NCI-H774 (cell line): ENCODE results near the gene C14orf39.

Experiments used
- DNase-seq: peaks from one replicate; lab custom pipeline; 2025; lab: John Stamatoyannopoulos, UW

C14orf39 gene

GRCh38 chr14:60485598-60486251, at the start of gene C14orf39:
Gene C14orf39, minus strand, starts transcription at chr14:60486063. Its CDS starts 985 bp downstream, at chr14:60485078.
- DNase-seq = no peak

DNA sequence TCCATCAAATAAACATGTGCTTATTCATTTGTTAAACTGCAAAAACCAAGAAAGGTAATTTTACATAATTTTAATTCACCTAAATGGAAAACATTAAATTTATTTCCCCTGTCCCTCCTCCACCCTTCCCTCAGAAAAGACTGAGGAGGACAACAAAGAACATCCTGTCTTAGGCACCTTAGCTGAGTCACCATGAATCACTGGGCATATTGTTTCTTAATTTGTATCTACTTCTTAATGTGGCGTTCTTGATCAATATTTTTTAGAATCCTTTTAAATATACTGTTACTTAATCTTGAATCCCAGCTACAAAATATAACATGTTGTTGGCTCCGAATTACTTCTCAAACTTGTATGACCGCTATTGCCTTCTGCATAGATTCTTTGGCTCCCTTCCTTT, 46.6 kb upstream of the C14orf39 start:
- DNase-seq = no peak

DNA sequence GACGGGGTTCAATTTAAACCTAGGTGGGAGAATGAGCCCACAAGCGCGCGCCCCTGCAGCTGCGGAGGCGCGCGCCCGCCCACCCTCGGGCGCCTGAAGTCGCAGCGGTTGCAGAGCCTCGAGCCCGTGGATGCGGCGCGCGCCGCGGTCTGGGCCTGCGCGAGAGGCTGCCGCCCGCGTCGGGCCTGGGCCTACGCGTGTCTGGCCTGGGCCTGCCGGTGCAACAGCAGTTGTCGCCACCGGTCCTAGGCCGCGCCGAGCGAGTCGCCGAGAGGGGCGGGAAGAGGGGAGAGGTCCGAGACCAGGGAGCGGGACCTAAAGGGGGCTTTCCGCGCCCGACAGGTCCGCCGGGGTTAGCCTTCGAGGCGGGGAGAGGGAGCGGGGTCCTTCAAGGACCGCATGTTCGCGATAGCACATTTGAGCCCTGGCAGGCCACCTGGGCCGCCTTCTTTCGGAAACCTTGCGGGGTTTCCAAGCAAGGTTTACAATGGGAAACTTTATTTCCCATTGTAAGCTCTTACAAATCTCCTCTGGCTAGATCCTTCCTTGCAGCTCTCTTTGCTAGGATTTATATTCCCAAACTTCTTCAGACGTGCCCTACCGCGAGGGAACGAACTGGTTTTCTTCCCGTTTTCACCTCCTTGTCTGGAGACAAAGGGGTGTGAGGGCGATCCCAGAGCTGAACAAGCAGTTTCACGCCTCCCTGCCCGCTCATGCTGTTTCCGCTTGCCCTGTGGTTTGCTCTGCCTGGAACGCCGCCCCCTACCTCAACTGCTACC, 29.8 kb upstream of the C14orf39 start:
- no peak for DNase-seq

DNA sequence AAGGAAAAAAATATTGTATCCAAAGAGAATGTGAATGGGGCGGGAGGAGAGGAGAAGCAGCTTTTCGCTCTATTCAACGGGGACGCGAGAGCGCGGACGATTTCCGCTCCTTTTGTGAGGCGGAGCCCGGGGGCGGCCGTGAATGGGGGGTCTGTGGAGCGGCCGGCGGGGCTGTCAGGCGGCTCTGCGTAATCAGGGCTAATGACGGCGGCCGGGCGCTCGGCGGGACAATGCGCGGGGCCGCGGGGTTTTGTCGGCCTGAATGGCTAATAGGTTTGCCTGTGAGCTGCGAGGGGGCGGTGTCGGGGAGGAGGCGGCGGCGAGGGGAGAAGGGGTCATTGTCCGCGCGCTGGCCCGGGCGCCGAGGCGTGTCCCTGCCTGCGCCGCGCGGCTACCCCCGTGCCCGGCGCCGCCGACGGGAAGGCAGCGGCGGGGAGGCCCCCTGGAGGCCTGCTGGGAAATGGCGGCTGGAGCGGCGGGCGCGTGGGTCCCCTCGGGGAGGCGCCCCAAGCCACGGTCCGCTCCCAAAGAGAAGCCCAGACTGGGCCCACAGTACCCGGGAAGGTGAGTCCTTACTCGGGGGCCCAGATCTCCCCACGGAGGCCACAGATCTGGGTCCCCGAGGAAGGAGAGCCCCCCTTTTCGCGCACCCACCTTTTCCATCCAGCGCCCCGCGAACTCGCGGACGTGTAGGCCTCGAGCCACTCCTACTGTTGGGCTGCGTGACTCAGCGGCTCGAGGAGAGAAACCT, 29.1 kb upstream of the C14orf39 start:
- no peak for DNase-seq

DNA sequence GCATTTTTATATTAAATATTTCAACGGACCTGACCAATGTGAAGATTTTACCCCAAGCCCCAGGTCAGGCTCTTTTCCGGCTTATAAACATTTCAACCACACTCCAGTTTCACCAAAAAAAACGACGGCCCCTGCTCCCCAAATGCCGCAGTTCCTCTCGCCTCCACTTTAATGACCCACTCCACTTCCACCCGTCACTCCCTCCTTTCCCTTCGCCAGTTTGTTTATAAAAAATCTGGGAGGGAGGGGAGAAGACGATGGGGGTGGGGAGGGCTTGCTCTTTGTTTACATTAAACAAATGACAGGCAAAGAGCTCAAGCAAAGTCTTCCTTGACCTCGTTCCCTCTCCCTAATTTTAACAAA, 28.5 kb upstream of the C14orf39 start:
- no peak for DNase-seq

DNA sequence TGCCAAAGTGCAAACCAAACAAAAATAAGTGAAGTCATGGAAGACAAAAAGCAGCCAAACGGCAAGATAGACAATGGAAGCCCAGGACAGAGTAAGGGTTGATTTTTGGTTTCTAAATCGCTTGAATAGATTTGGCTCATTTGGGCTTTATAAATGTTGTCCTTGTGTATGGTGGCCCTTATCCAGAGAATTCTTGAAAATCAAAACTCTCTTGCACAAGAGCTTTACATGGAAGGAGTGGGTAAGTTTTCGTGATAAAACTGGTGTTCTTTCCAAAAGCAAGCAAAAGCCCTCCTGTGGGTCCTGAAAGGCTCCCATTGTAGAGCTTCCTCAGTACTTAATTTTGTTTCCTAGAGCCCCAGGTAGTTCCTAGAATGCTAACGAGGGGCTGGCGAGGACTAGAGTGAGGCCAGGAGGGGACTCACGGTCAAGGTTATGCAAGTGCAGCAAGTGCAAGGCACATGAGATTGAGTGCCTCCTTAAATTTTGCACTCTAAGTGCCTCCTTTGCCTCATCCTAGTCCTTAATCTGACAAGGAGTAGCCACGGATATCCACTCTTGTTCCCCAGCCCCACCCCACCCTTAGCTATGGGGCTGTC, 27.2 kb upstream of the C14orf39 start:
- DNase-seq = no peak

DNA sequence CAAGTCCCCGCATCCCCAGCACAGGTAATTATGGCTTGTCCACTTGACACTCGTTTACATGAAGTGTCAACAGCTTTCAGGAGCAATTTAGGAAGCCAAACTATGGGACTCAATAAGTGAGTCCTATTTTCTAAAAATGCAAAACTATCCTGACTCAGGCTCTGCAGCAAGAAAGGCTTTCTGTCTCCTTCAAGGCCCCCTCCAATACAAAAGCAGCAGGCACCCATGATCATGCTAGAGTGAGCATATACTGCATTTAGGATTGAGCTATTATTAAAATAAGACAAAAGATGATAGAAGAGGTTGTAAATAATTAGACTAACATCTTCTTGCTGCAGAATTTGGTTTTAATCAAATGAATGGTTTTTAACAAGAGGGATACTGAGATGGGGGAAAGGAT, 26.3 kb upstream of the C14orf39 start:
- DNase-seq = no peak

DNA sequence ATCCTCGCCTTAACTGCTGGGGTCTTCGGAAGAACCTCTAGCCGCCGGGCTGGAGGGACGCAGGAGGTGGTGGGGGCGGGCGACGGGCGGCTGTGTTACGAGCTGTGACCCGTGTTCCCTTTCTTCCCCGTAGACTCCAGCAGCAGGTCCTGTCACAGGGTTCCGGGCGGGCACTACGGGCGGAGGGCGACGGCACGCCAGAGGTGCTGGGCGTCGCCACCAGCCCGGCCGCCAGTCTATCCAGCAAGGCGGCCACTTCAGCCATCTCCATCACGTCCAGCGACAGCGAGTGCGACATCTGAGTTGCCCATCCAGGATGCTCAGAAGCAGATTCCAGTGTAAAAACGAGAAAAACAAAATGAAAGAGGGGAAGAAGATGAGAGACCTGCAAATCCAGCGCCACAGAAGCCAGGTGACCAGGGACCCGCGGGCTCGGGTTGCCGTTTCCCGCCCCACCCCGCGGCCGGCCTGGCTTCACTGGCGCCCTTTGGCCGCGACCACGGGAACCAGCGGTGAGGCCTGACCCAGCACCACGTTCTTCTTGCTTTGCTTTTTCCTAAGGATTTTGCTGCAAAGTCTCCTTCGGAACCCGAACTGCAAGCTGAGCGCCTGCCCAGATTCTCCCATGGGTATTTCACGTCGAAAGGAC, 25.2 kb upstream of the C14orf39 start:
- no peak for DNase-seq

- DNase-seq = no peak
These were observed 24.5 kb upstream of the C14orf39 start for GRCh38 chr14:60510254-60510950.

- no peak for DNase-seq
These were observed 23.8 kb upstream of the C14orf39 start for GRCh38 chr14:60509438-60510253.

DNA sequence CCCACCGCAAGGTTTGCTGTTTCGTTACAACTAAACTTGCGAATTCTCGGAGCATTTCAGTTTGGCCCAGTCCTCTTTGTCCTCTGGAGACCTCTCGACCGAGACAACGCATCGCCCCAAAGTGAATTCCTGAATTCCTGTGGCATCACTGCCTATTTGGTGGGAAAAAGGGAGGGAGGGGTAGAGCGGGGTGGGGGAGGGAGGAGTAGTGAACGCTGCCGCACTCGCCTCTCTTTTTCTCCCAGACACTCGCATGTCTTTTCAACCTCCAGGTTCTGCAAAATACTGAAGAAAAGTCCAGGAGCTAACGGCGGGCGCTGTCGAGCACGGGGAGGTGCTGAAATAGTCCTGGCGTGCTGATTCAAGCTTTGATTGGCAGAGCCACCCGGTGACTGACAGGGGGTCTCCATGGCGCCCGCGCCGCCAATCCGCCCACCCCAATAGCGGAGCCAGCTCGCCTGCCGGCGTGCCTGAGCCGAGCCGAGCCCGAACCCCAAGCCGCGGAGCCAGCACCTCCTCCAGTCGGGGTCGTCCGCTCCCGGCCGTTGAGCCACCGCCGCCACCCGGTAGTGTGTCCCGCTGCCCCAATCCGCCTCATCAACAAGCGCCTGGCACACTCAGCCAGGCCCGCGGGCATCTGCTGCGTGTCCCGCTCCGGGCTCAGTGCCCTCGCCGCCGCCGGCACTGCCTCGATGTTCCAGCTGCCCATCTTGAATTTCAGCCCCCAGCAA, 23.0 kb upstream of the C14orf39 start, which contains the start of gene SIX6:
Gene SIX6, plus strand, starts transcription at position 440 of the 731 bp plus-strand sequence. Its CDS starts 253 bp downstream, at position 693.
- DNase-seq = no peak

DNA sequence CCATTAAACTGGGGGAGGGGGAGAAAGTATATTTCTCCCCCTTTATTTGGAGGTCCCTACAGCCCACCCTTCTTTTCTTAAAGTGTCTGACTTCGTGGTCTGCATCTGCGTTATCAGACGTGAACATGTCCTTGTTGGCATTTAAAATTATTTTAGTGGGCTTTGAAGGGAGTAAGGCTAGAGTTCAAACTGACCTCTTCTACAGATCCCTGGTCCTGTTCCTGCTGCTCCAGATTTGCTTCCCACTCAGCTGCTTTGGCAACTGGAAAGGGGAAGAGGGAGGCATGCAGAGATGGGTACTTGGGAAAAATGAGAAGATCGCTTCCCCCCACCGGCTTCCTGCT, 22.5 kb upstream of the C14orf39 start:
- no peak for DNase-seq

GRCh38 chr14:60506985-60507829, 21.3 kb upstream of the C14orf39 start:
- no peak for DNase-seq

DNA sequence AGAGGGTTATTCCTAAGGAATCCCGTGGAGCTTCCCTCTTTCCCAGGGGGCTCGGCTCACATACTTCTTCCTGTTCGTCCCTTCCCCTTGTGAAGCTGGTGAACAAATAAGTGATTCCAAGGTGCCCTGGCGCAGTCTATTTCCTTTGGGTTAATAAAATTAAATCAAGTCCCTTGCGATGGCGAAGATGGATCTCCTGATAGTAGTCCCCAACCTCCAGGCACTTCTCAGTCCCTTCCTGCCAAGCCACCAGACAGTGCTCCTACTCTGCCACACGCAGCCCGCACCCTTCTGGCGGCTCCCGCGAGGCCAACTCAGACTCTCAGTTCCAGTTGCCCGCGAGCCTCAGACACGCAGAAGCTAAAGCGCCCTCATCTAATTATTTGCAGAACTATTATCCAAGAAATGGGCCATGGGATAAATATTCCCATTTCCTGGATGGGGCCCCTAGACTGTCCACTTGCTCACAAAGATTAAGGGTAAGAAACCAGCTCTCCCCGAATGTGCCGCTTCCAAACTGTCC, 20.7 kb upstream of the C14orf39 start:
- DNase-seq = no peak

GRCh38 chr14:60506010-60506409, 20.1 kb upstream of the C14orf39 start:
- DNase-seq = no peak

- no peak for DNase-seq
These were observed 19.6 kb upstream of the C14orf39 start for GRCh38 chr14:60505448-60505847.

- no peak for DNase-seq
These were observed 16.7 kb upstream of the C14orf39 start for GRCh38 chr14:60502541-60502940.

DNA sequence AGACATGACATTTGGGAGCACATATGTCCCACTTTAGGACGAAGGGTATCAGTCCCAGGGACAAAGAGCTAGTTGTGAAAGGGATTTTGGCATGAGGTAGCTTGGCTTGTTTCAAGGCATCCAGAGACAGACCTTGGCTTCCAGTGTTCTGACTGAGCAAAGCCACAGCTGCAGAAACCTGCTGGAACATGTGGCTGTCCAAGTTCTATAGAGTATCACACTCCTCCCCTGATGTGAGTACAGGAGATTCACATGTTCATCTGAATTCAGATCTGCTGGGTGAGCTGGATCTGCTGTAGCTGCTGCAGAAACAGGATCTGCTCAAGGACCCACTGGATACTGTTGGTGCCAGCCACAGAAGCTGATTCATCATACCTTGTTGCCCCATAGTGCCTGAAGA, 10.1 kb upstream of the C14orf39 start:
- no peak for DNase-seq

GRCh38 chr14:60490270-60490669, 4.4 kb upstream of the C14orf39 start:
- DNase-seq = no peak
